HL-60/S4 (cell line): ENCODE data around the gene STON2.
"Not testable (repeated sequence)": the region's sequence is repeated elsewhere in the genome, so short reads cannot be mapped to it uniquely, and the experiment has no call there.

Experiments
- in situ Hi-C: fragments of 300-500 bp; cut with MboI; formaldehyde crosslinking; loops from 2 replicates; pipeline ENCODE4 v1.14.3; 2022; ENCODE audit warnings: low sequenced_read_pairs

STON2 gene

GRCh38 chr14:81235096-81235495, 165.0 kb downstream of the STON2 start:
- in situ Hi-C loops = no loop called here

- in situ Hi-C loops = no loop called here
Observed at GRCh38 chr14:81234278-81234677, 165.8 kb downstream of the STON2 start.

- in situ Hi-C loops = no loop called here
Observed at GRCh38 chr14:81233615-81234014, 166.5 kb downstream of the STON2 start.

GRCh38 chr14:81231540-81231939, 168.6 kb downstream of the STON2 start:
- in situ Hi-C loops = no loop called here

- in situ Hi-C loops = no loop called here
Observed at GRCh38 chr14:81224222-81224621, 175.9 kb downstream of the STON2 start.

- in situ Hi-C loops = not testable (repeated sequence)
Observed at GRCh38 chr14:81223788-81224187, 176.3 kb downstream of the STON2 start.

GRCh38 chr14:81222691-81223090, 177.4 kb downstream of the STON2 start:
- in situ Hi-C loops = no loop called here

GRCh38 chr14:81222126-81222525, 178.0 kb downstream of the STON2 start:
- in situ Hi-C loops = no loop called here

GRCh38 chr14:81221579-81222102, 178.5 kb downstream of the STON2 start:
- in situ Hi-C loops = no loop called here

GRCh38 chr14:81220830-81221578, 179.1 kb downstream of the STON2 start, which contains the start of gene GTF2A1:
Gene GTF2A1 (minus strand): TSS chr14:81220959. CDS start chr14:81220518, 441 bp downstream.
- in situ Hi-C loops = no loop called here

- in situ Hi-C loops = no loop called here
Observed at GRCh38 chr14:81220580-81220829, 179.6 kb downstream of the STON2 start.

- in situ Hi-C loops = no loop called here
Observed at GRCh38 chr14:81219759-81220579, 180.2 kb downstream of the STON2 start.

GRCh38 chr14:81219210-81219758, 180.8 kb downstream of the STON2 start:
- in situ Hi-C loops = no loop called here

- in situ Hi-C loops = no loop called here
Observed at GRCh38 chr14:81211844-81212243, 188.3 kb downstream of the STON2 start.
